IMR-90 (cell line): ENCODE data around the gene SLC23A3. TPM values are rescaled to one million over a fixed set of nuclear protein-coding genes. Genes with fewer than 3 reads are reported as not detected.

Experiments
- ATAC-seq: fragments of 200-7000 bp; cut with Tn5 transposase; 2 replicates; pipeline ENCODE4 v1.9.1; 2020; ENCODE audit warnings: low read depth, mild to moderate bottlenecking, moderate library complexity
- BruUV-seq: library from RNA; stranded (reverse); fragments of 400-500 nt; replicated peaks from 2 replicates; lab custom pipeline; 2021; lab: Mats Ljungman, UMichigan
- CTCF ChIA-PET: fragments of 300-600 bp; formaldehyde crosslinking; extraction: SDS; loops from one replicate; lab custom pipeline; 2021; ENCODE audit warnings: antibody characterized with exemption; lab: Yijun Ruan, JAX
- POLR2A ChIA-PET: fragments of 300-600 bp; sonication (Branson Sonifier 250); formaldehyde crosslinking; loops from one replicate; lab custom pipeline; 2022; ENCODE audit warnings: antibody characterized with exemption; ENCODE audit not compliant: unreplicated experiment; lab: Charles Lee
- DNase-seq: peaks from one replicate; pipeline ENCODE4 v3.0.0; 2013
- H2AFZ ChIP-seq: replicated peaks from 2 replicates; pipeline ENCODE3; 2013; ENCODE audit warnings: low read length, mild to moderate bottlenecking; ENCODE audit not compliant: poor library complexity
- H2AK5ac ChIP-seq: 2 replicates; pipeline ENCODE4 v1.6.1; 2013; ENCODE audit warnings: low read depth, low read length, inconsistent platforms
- H2AK9ac ChIP-seq: replicated peaks from 2 replicates; pipeline ENCODE3; 2013; ENCODE audit warnings: mild to moderate bottlenecking, low read depth, low read length, moderate library complexity; ENCODE audit not compliant: poor library complexity
- H2BK120ac ChIP-seq: 2 replicates; pipeline ENCODE4 v1.6.1; 2013; ENCODE audit warnings: low read depth, low read length, inconsistent platforms
- H2BK15ac ChIP-seq: 3 replicates; pipeline ENCODE4 v1.6.1; 2013; ENCODE audit warnings: low read depth, low read length, inconsistent platforms
- H2BK20ac ChIP-seq: 2 replicates; pipeline ENCODE4 v1.6.1; 2013; ENCODE audit warnings: low read depth, mild to moderate bottlenecking, inconsistent platforms, low read length, moderate library complexity
- H2BK5ac ChIP-seq: 2 replicates; pipeline ENCODE4 v1.6.1; 2013; ENCODE audit warnings: mild to moderate bottlenecking, low read depth, low read length, inconsistent platforms; ENCODE audit not compliant: poor library complexity, severe bottlenecking
- H3K14ac ChIP-seq: replicated peaks from 2 replicates; pipeline ENCODE4 v1.6.1; 2013; ENCODE audit warnings: low read depth, low read length, inconsistent platforms
- H3K18ac ChIP-seq: 2 replicates; pipeline ENCODE4 v1.6.1; 2013; ENCODE audit warnings: low read depth, low read length, control low read depth
- H3K23ac ChIP-seq: 2 replicates; pipeline ENCODE4 v1.6.1; 2013; ENCODE audit warnings: low read depth, low read length, inconsistent platforms
- H3K27ac ChIP-seq: 2 replicates; pipeline ENCODE4 v1.5.1; 2013; ENCODE audit warnings: mild to moderate bottlenecking, control low read depth, low read length; ENCODE audit not compliant: insufficient read depth
- H3K27me3 ChIP-seq: 2 replicates; pipeline ENCODE4 v1.6.1; 2013; ENCODE audit warnings: low read length; ENCODE audit not compliant: control insufficient read depth, insufficient read depth
- H3K36me3 ChIP-seq: 2 replicates; pipeline ENCODE4 v1.6.1; 2013; ENCODE audit warnings: low read length, mixed read lengths; ENCODE audit not compliant: control insufficient read depth, insufficient read depth
- H3K4ac ChIP-seq: 2 replicates; pipeline ENCODE4 v1.6.1; 2013; ENCODE audit warnings: low read depth, low read length, inconsistent platforms
- H3K4me1 ChIP-seq: 2 replicates; pipeline ENCODE4 v1.6.1; 2013; ENCODE audit warnings: low read length, mixed read lengths; ENCODE audit not compliant: control insufficient read depth, insufficient read depth
- H3K4me2 ChIP-seq: 2 replicates; pipeline ENCODE4 v1.6.1; 2013; ENCODE audit warnings: low read depth, mild to moderate bottlenecking, control low read depth, low read length, moderate library complexity
- H3K4me3 ChIP-seq: 2 replicates; pipeline ENCODE4 v1.5.1; 2013; ENCODE audit warnings: low read depth, mild to moderate bottlenecking, control low read depth, low read length, moderate library complexity; ENCODE audit not compliant: insufficient read depth
- H3K56ac ChIP-seq: 2 replicates; pipeline ENCODE4 v1.6.1; 2013; ENCODE audit warnings: low read length, inconsistent platforms; ENCODE audit not compliant: insufficient read depth; ENCODE audit errors: extremely low read depth
- H3K79me1 ChIP-seq, 2 experiments: 2 replicates each; pipeline ENCODE4 v1.6.1; 2013; ENCODE audit warnings: low read length in 2 of 2, inconsistent platforms in 1 of 2, low read depth in 1 of 2
- H3K9ac ChIP-seq: 2 replicates; pipeline ENCODE4 v1.6.1; 2013; ENCODE audit warnings: low read depth, low read length, control low read depth
- H3K9me1 ChIP-seq: 2 replicates; pipeline ENCODE4 v1.6.1; 2013; ENCODE audit warnings: low read length, inconsistent platforms; ENCODE audit not compliant: insufficient read depth
- H3K9me3 ChIP-seq: 2 replicates; pipeline ENCODE4 v1.6.1; 2013; ENCODE audit warnings: low read length; ENCODE audit not compliant: control insufficient read depth, insufficient read depth
- H4K20me1 ChIP-seq: 2 replicates; pipeline ENCODE4 v1.6.1; 2013; ENCODE audit warnings: low read length, inconsistent platforms; ENCODE audit not compliant: insufficient read depth
- H4K5ac ChIP-seq: 2 replicates; pipeline ENCODE4 v1.6.1; 2013; ENCODE audit warnings: mild to moderate bottlenecking, low read depth, low read length, control low read depth
- H4K8ac ChIP-seq, 2 experiments: 2 replicates each; pipeline ENCODE4 v1.6.1; 2013; ENCODE audit warnings: low read depth in 2 of 2, low read length in 2 of 2, control low read depth in 1 of 2, inconsistent platforms in 1 of 2
- H4K91ac ChIP-seq: 2 replicates; pipeline ENCODE4 v1.6.1; 2013; ENCODE audit warnings: low read depth, low read length, inconsistent platforms; ENCODE audit not compliant: insufficient read depth
- BHLHE40 ChIP-seq: fragments of 150-350 bp; IDR thresholded peaks from 2 replicates; pipeline ENCODE4 v1.6.1; 2016; ENCODE audit warnings: mild to moderate bottlenecking, low read depth, low read length
- CEBPB ChIP-seq: IDR thresholded peaks from 2 replicates; pipeline ENCODE4 v1.6.1; 2012; ENCODE audit warnings: low read depth, low read length, improper control_type of control experiment
- CHD1 ChIP-seq: IDR thresholded peaks from 2 replicates; pipeline ENCODE4 v1.6.1; 2012; ENCODE audit warnings: low read depth, low read length, improper control_type of control experiment
- FOS ChIP-seq: fragments of 150-350 bp; IDR thresholded peaks from 2 replicates; pipeline ENCODE4 v1.6.1; 2016; ENCODE audit warnings: low read depth, low read length
- MAFK ChIP-seq: IDR thresholded peaks from 2 replicates; pipeline ENCODE4 v1.6.1; 2012; ENCODE audit warnings: low read depth, low read length, improper control_type of control experiment
- MAZ ChIP-seq: IDR thresholded peaks from 2 replicates; pipeline ENCODE4 v1.6.1; 2012; ENCODE audit warnings: low read depth, mild to moderate bottlenecking, low read length, improper control_type of control experiment, moderate library complexity, borderline replicate concordance
- MXI1 ChIP-seq: IDR thresholded peaks from 2 replicates; pipeline ENCODE4 v1.6.1; 2012; ENCODE audit warnings: low read depth, mild to moderate bottlenecking, low read length, moderate library complexity, borderline replicate concordance
- NFE2L2 ChIP-seq: fragments of 150-350 bp; IDR thresholded peaks from 2 replicates; pipeline ENCODE4 v1.6.1; 2016; ENCODE audit warnings: low read depth, mild to moderate bottlenecking, low read length
- POLR2A ChIP-seq: IDR thresholded peaks from 2 replicates; pipeline ENCODE4 v1.6.1; 2012; ENCODE audit warnings: mild to moderate bottlenecking, low read depth, low read length
- RAD21 ChIP-seq: IDR thresholded peaks from 2 replicates; pipeline ENCODE4 v1.6.1; 2012; ENCODE audit warnings: low read length, improper control_type of control experiment
- RCOR1 ChIP-seq: IDR thresholded peaks from 2 replicates; pipeline ENCODE4 v1.6.1; 2012; ENCODE audit warnings: mild to moderate bottlenecking, low read length, improper control_type of control experiment; ENCODE audit not compliant: insufficient replicate concordance
- RFX5 ChIP-seq: IDR thresholded peaks from 2 replicates; pipeline ENCODE4 v1.8.0; 2012; ENCODE audit warnings: low read depth, mild to moderate bottlenecking, low read length, moderate library complexity
- SMC3 ChIP-seq: fragments of 150-350 bp; IDR thresholded peaks from 2 replicates; pipeline ENCODE4 v1.6.1; 2016; ENCODE audit warnings: low read depth, mild to moderate bottlenecking, antibody characterized with exemption, low read length, moderate library complexity
- WGBS, 2 experiments: methylation state at CpG; one replicate each; pipeline versions ENCODE4 v1.1.5 to v1.1.7; 2013; ENCODE audit warnings: missing lambda C conversion rate in 2 of 2; ENCODE audit not compliant: insufficient read length in 1 of 2; ENCODE audit errors: extremely low coverage in 2 of 2; 5-methylcytosine and 5-hydroxymethylcytosine counted together
- dilution Hi-C: fragments of 300-500 bp; cut with HindIII; formaldehyde crosslinking; loops from one replicate; pipeline ENCODE4 v1.14.3; 2018; ENCODE audit warnings: low sequenced_read_pairs; ENCODE audit not compliant: unreplicated experiment
- in situ Hi-C: fragments of 300-500 bp; cut with MboI; formaldehyde crosslinking; loops from 3 replicates; pipeline ENCODE4 v1.14.3; 2019; ENCODE audit warnings: low sequenced_read_pairs, inconsistent platforms, mixed read lengths
- intact Hi-C: fragments of 100-400 bp; cut with micrococcal nuclease; formaldehyde crosslinking; loops from 2 replicates; pipeline ENCODE4 v1.10.0; 2022
- polyA plus RNA-seq, 3 experiments: library from polyadenylated mRNA; depleted of rRNA; stranded (reverse); fragments of >200 nt; gene quantifications; 2 replicates each; pipeline ENCODE4 v1.2.3, GENCODE V29; 2012; ENCODE audit warnings: low replicate concordance in 1 of 3
- total RNA-seq: library from RNA; depleted of rRNA; stranded (reverse); fragments of >200 nt; gene quantifications from 2 replicates; pipeline ENCODE4 v1.2.3, GENCODE V29; 2012
- TF ChIP-seq, protein P1 (sequence below): fragments of 150-350 bp; IDR thresholded peaks from 2 replicates; pipeline ENCODE4 v1.6.1; 2017; ENCODE audit warnings: mild to moderate bottlenecking, antibody characterized with exemption, low read length, low read depth
- TF ChIP-seq, protein P2 (sequence below): conservative IDR thresholded peaks from 2 replicates; pipeline ENCODE4 v1.5.1; 2012; ENCODE audit warnings: mild to moderate bottlenecking, low read depth, low read length, improper control_type of control experiment

The SLC23A3 gene
- total and polyA plus RNA-seq, 2 of the 4 experiments (the other 2 are of a cell fraction), result 0.18 to 0.65 TPM

DNA sequence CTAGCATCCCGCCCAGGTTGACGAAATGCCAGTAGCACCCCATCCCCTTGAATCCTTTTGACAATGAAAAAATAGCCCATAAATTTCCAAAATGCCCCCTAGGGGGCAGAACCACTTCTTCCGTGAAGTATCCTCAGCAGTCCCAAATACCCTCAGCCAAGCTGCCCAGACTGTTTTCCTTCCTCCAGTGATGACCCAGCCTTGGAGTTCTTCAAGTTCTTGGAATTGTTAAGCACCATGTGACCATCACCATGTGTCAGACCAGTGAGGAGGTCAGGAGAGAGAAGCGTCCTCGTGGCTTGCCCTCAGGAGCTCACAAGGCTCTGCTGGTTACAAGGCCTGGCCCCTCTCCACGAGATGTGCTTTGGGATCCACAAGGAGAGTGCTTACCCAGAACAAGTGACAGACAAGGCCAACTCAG is 1.4 kb upstream of the SLC23A3 start:
- H2BK15ac ChIP-seq, result no peak overlapping the region
- BruUV-seq, result no TSS peak
- H4K8ac ChIP-seq, result peak overlapping the region; percentile 34 to 55; a peak in 3 of 4 replicates
- H3K27ac ChIP-seq, result peak overlapping the region; percentile 78
- peak overlapping the region; percentile 70 for H2AFZ ChIP-seq
- ATAC-seq (peak; percentile 87), DNase-seq (peak; percentile 86)
- no peak overlapping the region for H3K56ac ChIP-seq
- peaks cover 20% of the 10 kb centered on the region for H3K36me3 ChIP-seq
- TF ChIP-seq, protein P1, sequence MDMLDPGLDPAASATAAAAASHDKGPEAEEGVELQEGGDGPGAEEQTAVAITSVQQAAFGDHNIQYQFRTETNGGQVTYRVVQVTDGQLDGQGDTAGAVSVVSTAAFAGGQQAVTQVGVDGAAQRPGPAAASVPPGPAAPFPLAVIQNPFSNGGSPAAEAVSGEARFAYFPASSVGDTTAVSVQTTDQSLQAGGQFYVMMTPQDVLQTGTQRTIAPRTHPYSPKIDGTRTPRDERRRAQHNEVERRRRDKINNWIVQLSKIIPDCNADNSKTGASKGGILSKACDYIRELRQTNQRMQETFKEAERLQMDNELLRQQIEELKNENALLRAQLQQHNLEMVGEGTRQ, result peak; percentile 94
- TF ChIP-seq CEBPB, result no peak
- TF ChIP-seq MAZ, result peak; percentile 25; the same call in 1 of the 2 replicates
- no peak for TF ChIP-seq FOS
- TF ChIP-seq RFX5, result no peak
- TF ChIP-seq CHD1, result no peak
- TF ChIP-seq NFE2L2, result no peak
- TF ChIP-seq, protein P2, sequence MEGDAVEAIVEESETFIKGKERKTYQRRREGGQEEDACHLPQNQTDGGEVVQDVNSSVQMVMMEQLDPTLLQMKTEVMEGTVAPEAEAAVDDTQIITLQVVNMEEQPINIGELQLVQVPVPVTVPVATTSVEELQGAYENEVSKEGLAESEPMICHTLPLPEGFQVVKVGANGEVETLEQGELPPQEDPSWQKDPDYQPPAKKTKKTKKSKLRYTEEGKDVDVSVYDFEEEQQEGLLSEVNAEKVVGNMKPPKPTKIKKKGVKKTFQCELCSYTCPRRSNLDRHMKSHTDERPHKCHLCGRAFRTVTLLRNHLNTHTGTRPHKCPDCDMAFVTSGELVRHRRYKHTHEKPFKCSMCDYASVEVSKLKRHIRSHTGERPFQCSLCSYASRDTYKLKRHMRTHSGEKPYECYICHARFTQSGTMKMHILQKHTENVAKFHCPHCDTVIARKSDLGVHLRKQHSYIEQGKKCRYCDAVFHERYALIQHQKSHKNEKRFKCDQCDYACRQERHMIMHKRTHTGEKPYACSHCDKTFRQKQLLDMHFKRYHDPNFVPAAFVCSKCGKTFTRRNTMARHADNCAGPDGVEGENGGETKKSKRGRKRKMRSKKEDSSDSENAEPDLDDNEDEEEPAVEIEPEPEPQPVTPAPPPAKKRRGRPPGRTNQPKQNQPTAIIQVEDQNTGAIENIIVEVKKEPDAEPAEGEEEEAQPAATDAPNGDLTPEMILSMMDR, result peak; percentile 72
- TF ChIP-seq RCOR1, result no peak
- TF ChIP-seq MAFK, result no peak
- TF ChIP-seq MXI1, result peak; percentile 87
- no peak for TF ChIP-seq POLR2A
- TF ChIP-seq RAD21, result peak; percentile 56
- TF ChIP-seq SMC3, result peak; percentile 52
- TF ChIP-seq BHLHE40, result no peak
- ChIA-PET POLR2A (interaction anchor here (0.6 kb wide), 1 partner anchor 35 kb away, joined by 4 read pairs; the partner anchor contains the start of gene ZFAND2B), CTCF (interaction anchor here (1.2 kb wide), 1 partner anchor 108 kb away, joined by 3 read pairs; the partner anchor contains the start of gene DNAJB2)
- H3K4me2 ChIP-seq, result no peak overlapping the region
- peak overlapping the region; percentile 74 for H3K4ac ChIP-seq
- H3K79me1 ChIP-seq, result peaks cover 3 to 20% of the 10 kb centered on the region in 2 experiments; a peak in 2 of 4 replicates
- intact Hi-C loops, result loop anchor here (2.0 kb wide), 1 partner anchor 124 kb away; no protein-coding TSS in a partner anchor
- peaks cover 5% of the 10 kb centered on the region; the same call in 1 of the 2 replicates for H3K4me1 ChIP-seq
- H2BK20ac ChIP-seq, result no peak overlapping the region
- peak overlapping the region; percentile 92 for H2AK5ac ChIP-seq
- no peak overlapping the region for H3K18ac ChIP-seq
- no peaks in the 10 kb centered on the region for H3K27me3 ChIP-seq
- in situ Hi-C loops, result loop anchor here (5.0 kb wide), 2 partner anchors 36 to 126 kb away; partner anchors contain the start of gene ZFAND2B
- H3K9me3 ChIP-seq, result no peaks in the 10 kb centered on the region
- 0 out of 2 replicates have a peak overlapping the region, but pooled peaks have one; percentile 40 for H3K14ac ChIP-seq
- peak overlapping the region; percentile 47 for H4K91ac ChIP-seq
- dilution Hi-C loops, result no loop called here
- peak overlapping the region; percentile 79 for H2AK9ac ChIP-seq
- WGBS, 2 experiments, result 40% methylated on average over 2 of the region's 6 CpGs; no CpG with 5 or more reads in 1 of the 2 experiments
- peak overlapping the region; percentile 0; the same call in 1 of the 2 replicates for H2BK120ac ChIP-seq
- H4K20me1 ChIP-seq, result peaks cover 7% of the 10 kb centered on the region; the same call in 1 of the 2 replicates
- no peak overlapping the region for H3K4me3 ChIP-seq
- H4K5ac ChIP-seq, result no peak overlapping the region
- no peak overlapping the region for H3K23ac ChIP-seq
- 0 out of 2 replicates have a peak, but pooled peaks cover 4% of the 10 kb centered on the region for H3K9me1 ChIP-seq
- no peak overlapping the region for H3K9ac ChIP-seq
- peak overlapping the region; percentile 35 for H2BK5ac ChIP-seq
